ENCODE data around the gene MICU2.
A peak's percentile ranks its signal among the peaks of the same experiment; 100 is the strongest.

The MICU2 gene

DNA sequence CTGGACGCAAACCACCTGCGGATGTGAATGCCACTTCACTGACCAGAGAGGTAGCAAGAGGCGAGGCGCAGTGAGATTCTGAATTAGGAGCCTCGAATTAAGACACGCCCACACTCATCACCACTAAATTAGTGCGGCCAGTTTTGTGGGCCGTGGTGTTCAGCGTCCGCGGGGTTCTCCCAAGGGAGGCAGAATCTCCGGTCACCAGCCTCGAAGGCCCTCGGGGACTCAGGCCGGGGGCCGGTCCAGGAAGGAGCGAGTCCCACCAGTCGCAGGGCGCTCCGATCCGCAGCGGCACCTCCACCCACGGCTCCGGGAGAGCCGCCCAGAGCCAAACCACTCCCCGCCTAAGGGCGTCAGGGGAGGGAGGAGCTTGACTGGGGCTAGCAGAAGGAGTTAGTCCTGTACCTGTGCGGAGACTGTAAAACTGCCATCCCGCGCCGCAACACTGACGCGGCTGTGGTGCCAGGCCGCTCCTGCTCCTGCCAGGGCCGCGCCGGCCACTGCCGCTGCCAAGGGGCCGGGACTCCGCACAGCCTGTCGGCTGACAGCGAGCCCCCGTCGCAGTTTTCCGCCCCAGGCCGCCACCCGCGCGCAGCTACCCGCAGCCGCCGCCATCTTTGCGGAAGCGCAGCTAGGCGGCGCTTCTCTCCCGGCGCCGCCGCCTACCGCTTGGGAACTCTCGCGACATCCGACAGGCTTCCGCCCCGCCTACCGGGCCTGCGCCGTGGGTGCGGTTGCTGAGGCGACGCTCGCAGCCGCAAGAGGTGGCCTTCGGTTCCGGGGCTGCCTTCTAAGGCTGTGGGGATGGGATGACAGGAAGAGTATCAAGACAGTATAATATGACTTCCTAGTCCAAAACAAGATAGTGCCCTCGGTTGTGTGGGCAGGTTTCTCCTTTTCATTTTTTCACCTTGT lies at the start of gene MICU2:
TSS of gene MICU2 (minus strand) at position 640 of the 918 bp plus-strand sequence. CDS start at position 618, 22 bp downstream.
- peak; percentile 95 for DNase-seq

DNA sequence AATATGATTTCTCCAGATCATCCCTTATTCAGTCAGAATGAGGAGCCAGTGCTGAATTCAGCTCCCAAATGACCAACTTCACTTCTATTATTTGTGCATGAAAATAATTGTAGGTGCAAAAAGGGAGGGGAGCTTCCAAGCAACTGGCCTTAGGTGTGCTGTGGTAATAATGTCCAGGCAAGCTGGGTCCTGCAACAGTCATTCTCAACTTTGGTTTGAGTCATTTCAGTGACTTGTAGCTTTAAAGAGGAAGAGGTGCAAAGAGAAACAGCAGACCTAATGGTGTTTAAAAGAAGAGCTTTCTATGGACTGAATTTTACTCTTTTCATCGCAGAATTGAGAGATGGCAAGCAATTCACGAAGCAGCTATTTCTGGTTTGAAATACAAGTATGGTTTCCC lies 37.7 kb upstream of the MICU2 start:
- no peak for DNase-seq

GRCh38 chr13:21639561-21639960 lies 35.6 kb upstream of the MICU2 start:
- DNase-seq, result peak; percentile 53

DNA sequence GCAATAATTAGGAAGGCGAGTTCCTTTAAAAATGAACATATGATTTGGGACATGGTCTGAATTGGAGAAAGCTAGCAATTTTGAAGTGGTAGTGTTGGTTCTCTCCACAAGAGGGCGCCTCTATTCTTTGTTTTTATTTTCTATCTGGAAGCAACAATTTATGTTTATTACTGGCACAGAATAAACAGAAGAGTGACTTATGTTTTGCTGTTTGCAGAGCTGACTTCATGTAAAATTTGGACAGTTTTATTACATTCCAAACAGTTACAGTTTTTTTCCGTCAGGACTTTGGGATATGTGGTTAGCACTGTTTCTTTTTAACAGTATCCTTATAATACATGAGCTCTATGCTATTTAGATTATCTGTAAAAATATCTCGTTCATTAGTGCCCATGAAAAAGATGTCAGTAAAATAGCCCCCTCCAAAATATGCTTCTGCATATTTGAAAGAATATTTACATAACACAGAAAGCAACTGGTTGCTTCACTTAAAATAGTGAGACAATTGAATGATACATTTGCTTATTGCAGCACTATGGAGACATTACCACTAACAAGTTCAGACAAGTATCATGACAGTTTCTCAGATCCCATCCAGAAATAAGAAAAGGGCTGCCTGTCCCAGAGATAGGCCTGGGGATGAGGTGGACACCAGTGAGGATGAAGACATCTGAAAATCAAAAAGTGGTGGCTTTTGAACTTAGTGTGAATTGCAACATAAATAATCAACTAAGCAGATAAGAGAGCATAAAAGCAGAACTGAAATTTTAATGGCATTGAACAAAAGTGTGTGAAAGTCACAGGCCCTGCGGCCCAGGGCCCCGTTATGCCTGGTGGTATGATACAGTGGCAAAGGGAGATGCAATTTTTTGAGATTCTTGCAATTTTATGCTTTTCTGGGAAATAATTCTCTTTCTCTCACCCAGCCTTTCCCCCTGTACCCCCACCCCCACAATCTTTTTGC lies 34.6 kb upstream of the MICU2 start:
- DNase-seq, result peak; percentile 9

DNA sequence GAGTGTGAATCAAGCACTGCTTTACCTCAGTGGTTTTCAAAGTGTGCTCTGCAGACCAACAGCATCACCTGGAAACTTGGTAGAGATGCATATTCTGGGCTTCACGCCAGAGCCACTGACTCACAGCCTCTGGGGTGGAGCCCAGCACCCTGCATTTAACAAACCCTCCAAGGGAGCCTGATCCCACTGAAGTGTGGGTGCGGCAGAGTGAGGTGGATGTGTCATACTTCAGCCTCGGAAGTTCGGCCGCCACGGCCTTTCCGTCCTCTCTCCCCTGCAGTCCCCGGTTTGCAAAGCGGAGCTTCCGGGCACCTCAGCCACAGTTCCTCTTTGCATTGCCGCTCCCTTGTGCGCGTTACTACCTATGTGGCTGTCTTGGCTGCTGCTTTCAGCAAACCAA lies 33.3 kb upstream of the MICU2 start:
- peak; percentile 70 for DNase-seq

DNA sequence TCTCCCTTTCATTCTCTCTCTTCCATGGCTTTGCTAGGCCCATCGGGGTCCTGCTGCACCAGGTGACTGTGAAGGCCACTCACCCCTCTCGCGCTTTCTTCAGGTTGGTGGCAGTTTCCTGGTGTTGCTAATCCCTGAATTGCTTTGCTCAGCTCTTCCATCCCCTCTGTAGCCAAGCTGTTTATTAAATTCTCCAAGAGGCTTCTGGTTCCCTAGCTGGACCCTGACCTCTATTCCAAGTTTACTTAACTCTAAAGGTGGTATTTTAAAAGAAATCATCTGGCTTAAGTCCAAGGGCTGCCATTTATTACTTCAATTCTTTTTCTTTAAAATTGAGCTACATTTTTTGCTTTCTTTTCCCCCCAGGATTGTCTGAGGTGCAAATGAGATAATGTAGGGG lies 32.7 kb upstream of the MICU2 start:
- no peak for DNase-seq

DNA sequence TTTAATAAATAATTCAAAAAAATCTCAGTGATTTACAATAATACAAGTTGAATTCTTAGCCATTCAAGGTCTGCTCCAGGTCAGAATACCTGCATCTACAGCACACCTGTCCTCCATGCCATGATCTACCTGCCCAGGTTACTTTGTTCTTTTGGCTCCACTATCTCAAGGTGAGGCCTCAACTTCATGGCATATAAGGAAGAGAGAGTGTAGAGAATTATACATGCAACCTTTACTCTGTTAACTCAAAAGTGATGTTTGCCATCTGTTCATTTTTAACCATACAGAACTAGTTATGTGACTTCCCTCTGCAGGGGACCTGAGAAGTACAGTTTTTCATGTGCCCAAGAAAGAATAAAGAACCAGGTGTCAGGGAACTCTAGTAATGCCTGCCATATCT lies 28.2 kb upstream of the MICU2 start:
- no peak for DNase-seq

- no peak for DNase-seq
These were observed 21.4 kb upstream of the MICU2 start for GRCh38 chr13:21625366-21625765.

DNA sequence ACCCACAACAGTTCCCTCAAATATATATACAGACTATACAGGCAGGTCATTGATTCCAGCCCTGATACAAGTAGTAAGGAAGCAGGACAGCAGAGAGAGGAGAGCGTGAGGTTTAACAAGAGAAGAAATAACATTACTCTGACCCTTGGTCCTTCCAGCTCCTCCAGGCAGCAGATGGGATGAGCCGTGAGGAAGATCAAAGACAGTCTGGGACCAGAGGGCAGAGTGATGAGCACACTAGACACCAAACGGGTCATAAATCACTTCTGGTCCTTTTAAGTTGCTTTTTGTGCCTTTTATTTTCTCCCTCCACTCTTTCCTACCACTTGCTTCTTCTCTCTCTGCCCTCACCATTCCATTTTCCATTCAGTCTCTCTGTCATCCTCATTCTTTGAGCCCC lies 16.9 kb upstream of the MICU2 start:
- no peak for DNase-seq

- DNase-seq, result no peak
These were observed 15.8 kb upstream of the MICU2 start for GRCh38 chr13:21619633-21620220.

- DNase-seq, result no peak
These were observed 12.9 kb upstream of the MICU2 start for GRCh38 chr13:21616880-21617279.

- no peak for DNase-seq
These were observed 12.4 kb upstream of the MICU2 start for GRCh38 chr13:21616205-21616866.

DNA sequence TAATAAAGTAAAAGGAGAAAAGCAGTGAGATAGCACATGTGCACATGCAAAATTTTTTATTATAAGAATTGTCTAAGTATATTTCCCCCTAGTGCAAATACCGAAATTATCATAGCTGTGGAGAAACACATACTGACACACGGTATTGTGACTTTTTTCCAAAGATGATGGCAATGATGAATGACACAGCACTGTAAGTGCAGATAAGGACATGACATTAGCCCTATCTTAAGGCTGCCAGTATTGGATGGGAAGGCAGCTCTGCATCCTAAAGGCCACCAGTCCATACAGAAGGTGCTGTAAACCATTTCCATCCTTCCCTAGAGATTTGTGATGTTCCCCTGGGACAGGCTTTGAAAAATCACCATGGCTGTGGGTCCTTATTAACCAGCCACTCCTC lies 11.5 kb upstream of the MICU2 start:
- no peak for DNase-seq

DNA sequence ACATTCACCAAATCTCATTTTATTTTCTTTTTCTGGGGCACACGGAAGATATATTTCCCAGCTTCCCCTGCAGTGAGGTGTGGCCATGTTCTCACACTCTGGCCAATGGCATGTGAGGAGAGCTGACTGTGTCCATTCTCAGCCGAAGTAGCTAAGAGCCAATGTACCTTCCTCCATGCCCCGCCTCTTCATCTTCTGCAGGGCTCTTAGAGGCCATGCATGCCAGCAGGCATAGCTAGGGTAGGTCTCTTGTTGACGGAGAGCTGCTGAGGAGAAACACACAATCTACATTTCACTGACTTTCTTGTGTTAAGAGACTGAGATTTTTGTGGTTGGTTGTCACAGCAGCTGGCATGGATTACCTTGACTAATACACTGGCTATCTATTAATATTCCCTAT lies 9.8 kb upstream of the MICU2 start:
- no peak for DNase-seq

DNA sequence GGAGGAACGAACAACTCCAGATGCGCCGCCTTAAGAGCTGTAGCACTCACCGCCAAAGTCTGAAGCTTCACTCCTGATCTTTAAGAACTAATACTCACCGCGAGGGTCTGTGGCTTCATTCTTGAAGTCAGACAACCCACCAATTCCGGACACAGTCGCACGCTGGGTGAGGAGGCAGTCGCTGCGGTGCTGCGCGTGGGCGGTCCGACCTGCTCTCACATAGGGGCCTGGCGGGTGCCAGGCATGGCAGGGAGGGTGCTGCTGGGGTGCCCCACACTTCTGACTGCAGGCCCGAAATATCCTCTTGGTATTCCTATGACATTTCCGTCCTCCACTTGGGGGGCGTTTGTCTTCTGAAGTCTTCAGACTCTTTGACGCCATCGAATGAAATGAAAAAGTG lies 7.4 kb upstream of the MICU2 start:
- no peak for DNase-seq

- no peak for DNase-seq
These were observed 6.7 kb upstream of the MICU2 start for GRCh38 chr13:21610687-21611086.

DNA sequence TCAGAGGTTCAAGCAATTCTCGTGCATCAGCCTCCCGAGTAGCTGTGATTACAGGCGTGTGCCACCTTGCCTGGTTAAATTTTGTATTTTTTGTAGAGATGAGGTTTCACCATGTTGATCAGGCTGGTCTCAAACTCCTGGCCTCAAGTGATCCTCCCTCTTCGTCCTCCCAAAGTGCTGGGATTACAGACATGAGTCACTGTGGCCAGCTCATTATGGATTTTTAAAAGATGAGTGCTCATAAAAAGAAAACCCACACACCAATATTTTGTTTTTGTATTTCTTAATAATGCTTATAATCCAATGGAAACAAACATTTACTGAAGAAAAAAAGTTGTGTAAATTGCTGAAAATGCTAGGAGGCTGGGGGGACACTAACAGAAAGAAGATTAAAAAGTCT lies 5.0 kb upstream of the MICU2 start:
- no peak for DNase-seq

- DNase-seq, result no peak
These were observed 2.8 kb upstream of the MICU2 start for GRCh38 chr13:21606796-21607195.

DNA sequence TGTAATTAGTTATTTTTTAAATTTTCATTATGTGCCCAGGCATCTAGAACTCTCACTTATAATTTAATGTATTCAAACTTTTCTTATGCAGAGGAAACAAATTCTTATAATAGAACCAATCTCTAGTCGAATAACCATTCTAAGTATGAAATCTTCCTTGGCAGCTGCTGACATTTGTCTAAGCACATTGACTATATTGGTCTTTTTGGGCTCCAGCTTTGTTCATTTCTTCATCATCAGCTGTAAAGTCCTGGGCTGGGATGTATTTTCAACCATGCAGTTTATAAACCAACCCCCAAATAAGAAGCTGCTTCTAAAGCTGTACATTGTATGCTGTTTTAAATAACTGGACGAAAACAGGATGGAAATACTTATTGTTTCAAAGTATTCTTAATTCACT lies 2.3 kb upstream of the MICU2 start:
- no peak for DNase-seq

DNA sequence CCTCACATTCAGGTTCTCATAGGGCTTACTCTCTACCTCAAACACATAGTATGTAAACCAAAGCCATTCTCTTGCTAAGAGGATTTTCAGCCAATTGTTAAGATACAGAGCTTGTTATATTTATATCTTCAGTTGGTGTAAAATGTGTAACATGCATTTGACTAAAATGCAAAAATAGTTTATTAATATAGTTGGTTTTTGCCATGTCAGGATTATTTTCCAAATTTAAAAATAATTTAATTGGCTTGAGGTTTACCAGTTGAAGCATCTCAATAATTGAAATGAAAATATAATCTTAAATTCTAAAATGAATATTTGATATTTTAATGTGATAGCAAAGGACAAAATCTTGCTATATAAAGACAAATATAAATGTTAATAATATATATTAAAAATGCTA lies 7.2 kb downstream of the MICU2 start:
- no peak for DNase-seq

DNA sequence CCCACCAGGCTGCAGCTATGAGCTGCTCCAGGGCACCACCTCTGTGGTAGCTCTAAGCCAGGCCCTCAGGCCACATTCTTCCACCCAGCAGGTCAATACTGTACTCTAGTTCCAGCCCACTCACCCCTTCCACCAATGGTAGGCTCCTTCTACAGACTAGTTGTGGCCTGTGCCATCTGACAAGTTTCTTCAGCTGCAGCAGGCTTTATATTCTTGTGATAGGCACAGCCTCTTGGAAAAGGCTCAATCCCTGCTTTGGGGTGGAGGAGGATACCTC lies 8.5 kb downstream of the MICU2 start:
- DNase-seq, result no peak

- DNase-seq, result no peak
These were observed 9.0 kb downstream of the MICU2 start for GRCh38 chr13:21594715-21595545.
